Esophagus squamous epithelium (tissue), 5 donors: Measurements from ENCODE around the gene SNED1. TPM values are rescaled to one million over a fixed set of nuclear protein-coding genes. Genes with fewer than 3 reads are reported as not detected.

Experiments
- DNase-seq: peaks from one replicate; lab custom pipeline; 2025; lab: John Stamatoyannopoulos, UW
- H3K27ac ChIP-seq, 4 donors: fragments of 200-600 bp; sonication (generic); one replicate each; pipeline ENCODE4 v1.5.1; 2016 to 2019; ENCODE audit warnings: mild to moderate bottlenecking in 1 of 4
- H3K27me3 ChIP-seq, 4 donors: fragments of 200-600 bp; sonication (generic); 1 replicate in 3 of 4; 2 replicates in 1 of 4; pipeline versions ENCODE4 v1.5.1 to v1.6.0; 2017 to 2021; ENCODE audit warnings: antibody characterized with exemption in 1 of 4
- H3K36me3 ChIP-seq, 3 donors: fragments of 200-600 bp; sonication (generic); one replicate each; pipeline ENCODE4 v1.5.1; 2016 to 2019
- H3K4me1 ChIP-seq, 3 donors: fragments of 200-600 bp; sonication (generic); one replicate each; pipeline ENCODE4 v1.5.1; 2017 to 2019
- H3K4me3 ChIP-seq, 4 donors: fragments of 200-600 bp; sonication (generic); 1 replicate in 3 of 4; 2 replicates in 1 of 4; pipeline ENCODE4 v1.5.1; 2016 to 2019; ENCODE audit warnings: mild to moderate bottlenecking in 2 of 4, moderate library complexity in 1 of 4
- H3K9me3 ChIP-seq, 3 donors: fragments of 200-600 bp; sonication (generic); one replicate each; pipeline ENCODE4 v1.5.1; 2016 to 2019
- CTCF ChIP-seq, 6 experiments: fragments of 450-650 bp in 4 of 6; fragments of 200-600 bp in 2 of 6; sonication (generic) in 2 of 6; IDR thresholded peaks; one replicate each; pipeline ENCODE4 v1.5.1; 2016 to 2019; ENCODE audit warnings: antibody characterized with exemption in 6 of 6, mild to moderate bottlenecking in 4 of 6, moderate library complexity in 4 of 6
- POLR2A ChIP-seq, 4 donors: fragments of 450-650 bp; IDR thresholded peaks; one replicate each; pipeline ENCODE4 v1.6.1; 2017; ENCODE audit warnings: antibody characterized with exemption in 4 of 4, mild to moderate bottlenecking in 4 of 4, moderate library complexity in 3 of 4
- whole genome bisulfite sequencing, 2 donors: methylation state at CpG; one replicate each; pipeline ENCODE4 v1.1.5; 2018; 5-methylcytosine and 5-hydroxymethylcytosine counted together
- intact Hi-C: fragments of 100-400 bp; cut with DNase I; formaldehyde crosslinking; loops from one replicate; pipeline ENCODE4 v1.15.0; 2022
- total RNA-seq, 4 donors: library from RNA; depleted of rRNA; stranded (reverse); fragments of >200 nt; gene quantifications; one replicate each; pipeline ENCODE4 v1.1.0, GENCODE V29; 2016
- donor health status: DM: yes; HTN: yes; CAD: no.

Gene SNED1
- total RNA-seq, 4 donors from 2014 or later, result 3.3 to 13.9 (median 4.8) TPM

- Histone ChIP-seq H3K4me3 (no peak overlapping the region), H3K36me3 (peaks cover 0 to 73% (median 9%) of the 10 kb centered on the region in 3 donors), H3K4me1 (no peaks in the 10 kb centered on the region), H3K9me3 (no peaks in the 10 kb centered on the region), H3K27me3 (no peaks in the 10 kb centered on the region), H3K27ac (no peak overlapping the region)
- no peak for DNase-seq
- intact Hi-C loops, result no loop called here
- TF ChIP-seq CTCF (IDR thresholded peaks at IDR 0.05) (no peak), POLR2A (IDR thresholded peaks at IDR 0.05) (no peak)
- WGBS, 2 donors, result 70 to 75% methylated on average over 5 to 8 of the region's 30 CpGs
Measured at GRCh38 chr2:241048149-241048948, 49.9 kb downstream of the SNED1 start.

DNA sequence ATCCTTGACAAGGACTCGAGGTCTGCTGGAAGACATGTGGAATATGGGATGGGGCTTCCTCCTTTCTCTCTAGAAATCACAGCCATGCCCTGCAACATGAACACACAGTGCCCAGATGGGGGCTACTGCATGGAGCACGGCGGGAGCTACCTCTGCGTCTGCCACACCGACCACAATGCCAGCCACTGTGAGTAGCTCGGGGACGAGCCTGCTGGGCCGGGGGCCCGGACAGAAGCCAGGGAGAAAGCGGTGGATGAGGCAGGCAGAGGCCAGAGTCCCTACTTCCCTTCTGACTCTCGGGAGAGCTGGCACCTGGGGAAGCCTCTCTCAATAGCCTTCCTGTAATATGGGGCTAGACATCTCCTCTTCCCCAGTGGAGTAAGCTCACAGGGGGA lies 50.5 kb downstream of the SNED1 start:
- peaks cover 0 to 79% (median 9%) of the 10 kb centered on the region in 3 donors for H3K36me3 ChIP-seq
- intact Hi-C loops, result no loop called here
- DNase-seq, result no peak

GRCh38 chr2:241049739-241050623 lies 51.6 kb downstream of the SNED1 start:
- intact Hi-C loops, result no loop called here
- Histone ChIP-seq H3K9me3 (no peaks in the 10 kb centered on the region), H3K4me1 (no peaks in the 10 kb centered on the region), H3K27me3 (no peaks in the 10 kb centered on the region), H3K27ac (no peak overlapping the region), H3K36me3 (peaks cover 0 to 79% (median 9%) of the 10 kb centered on the region in 3 donors), H3K4me3 (no peak overlapping the region)
- no peak for TF ChIP-seq POLR2A (IDR thresholded peaks at IDR 0.05)
- no peak for TF ChIP-seq CTCF (IDR thresholded peaks at IDR 0.05)
- DNase-seq, result no peak
- WGBS, 2 donors, result 78 to 85% methylated on average over 17 to 28 of the region's 38 CpGs

More for the DNA sequence above, 50.5 kb downstream of the SNED1 start:
- no peaks in the 10 kb centered on the region for H3K27me3 ChIP-seq
- 86% methylated on average over 5 of the region's 11 CpGs; no CpG with 5 or more reads in 1 of the 2 donors for WGBS, 2 donors
- TF ChIP-seq POLR2A (IDR thresholded peaks at IDR 0.05) (no peak), CTCF (IDR thresholded peaks at IDR 0.05) (no peak)
- H3K4me1 ChIP-seq, result no peaks in the 10 kb centered on the region
- H3K4me3 ChIP-seq, result no peak overlapping the region
- no peaks in the 10 kb centered on the region for H3K9me3 ChIP-seq
- H3K27ac ChIP-seq, result no peak overlapping the region

- H3K4me1 ChIP-seq, result no peaks in the 10 kb centered on the region
- no peaks in the 10 kb centered on the region for H3K9me3 ChIP-seq
- intact Hi-C loops, result no loop called here
- no peak overlapping the region for H3K4me3 ChIP-seq
- no peaks in the 10 kb centered on the region for H3K27me3 ChIP-seq
- 73 to 90% methylated on average over 4 to 9 of the region's 18 CpGs for WGBS, 2 donors
- no peak for TF ChIP-seq POLR2A (IDR thresholded peaks at IDR 0.05)
- no peak for TF ChIP-seq CTCF (IDR thresholded peaks at IDR 0.05)
- no peak for DNase-seq
- H3K27ac ChIP-seq, result no peak overlapping the region
- H3K36me3 ChIP-seq, result peaks cover 0 to 83% (median 9%) of the 10 kb centered on the region in 3 donors
Measured at GRCh38 chr2:241050624-241051577, 52.5 kb downstream of the SNED1 start.
